ENCODE measurements around the gene TIMM17A. TPM values are rescaled to one million over a fixed set of nuclear protein-coding genes. Genes with fewer than 3 reads are reported as not detected.
A peak's percentile ranks its signal among the peaks of the same experiment; 100 is the strongest.

The TIMM17A gene
- 50.4 and 51.3 TPM in 2 replicates for total RNA-seq

DNA sequence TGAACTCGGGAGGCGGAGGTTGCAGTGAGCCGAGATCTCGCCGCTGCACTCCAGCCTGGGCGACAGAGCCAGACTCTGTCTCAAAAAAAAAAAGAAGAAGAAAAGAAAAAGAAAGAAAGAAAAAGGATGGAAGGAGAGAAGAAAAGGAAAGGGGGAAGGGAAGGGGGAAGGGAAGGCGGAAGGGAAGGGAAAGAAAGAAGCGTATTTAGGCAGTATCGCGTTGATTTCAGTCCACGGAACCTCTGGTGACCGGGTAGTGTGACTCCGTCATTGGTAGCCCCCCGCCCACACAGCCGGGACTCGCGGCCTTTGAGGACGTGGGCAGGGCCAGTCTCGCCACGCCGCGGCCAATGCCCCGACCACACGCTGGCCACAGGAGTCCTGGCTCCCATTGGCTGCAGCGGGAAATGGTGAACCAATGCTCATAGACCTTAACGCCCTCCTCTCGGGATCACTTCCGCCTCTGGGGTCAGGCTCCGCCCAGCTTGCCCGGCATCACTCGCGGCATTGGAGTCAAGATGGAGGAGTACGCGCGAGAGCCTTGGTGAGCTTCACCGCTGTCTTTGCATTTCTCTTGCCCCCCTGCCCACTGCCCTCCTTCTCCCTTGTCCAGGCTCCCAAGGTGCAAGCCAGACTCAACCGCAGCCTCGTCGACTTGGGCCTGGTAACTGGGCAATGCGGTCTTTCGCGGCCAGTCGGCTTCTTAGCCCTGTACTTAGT lies at the start of gene TIMM17A:
Gene TIMM17A (plus strand): TSS at position 495 of the 720 bp plus-strand sequence. CDS start 24 bp downstream, at position 519.
- intact Hi-C loops (cut with micrococcal nuclease), result loop anchor here (1.0 to 5.0 kb wide), 3 partner anchors 28 to 126 kb away; partner anchors contain the start of gene IPO9
- TF ChIP-seq, protein P1, sequence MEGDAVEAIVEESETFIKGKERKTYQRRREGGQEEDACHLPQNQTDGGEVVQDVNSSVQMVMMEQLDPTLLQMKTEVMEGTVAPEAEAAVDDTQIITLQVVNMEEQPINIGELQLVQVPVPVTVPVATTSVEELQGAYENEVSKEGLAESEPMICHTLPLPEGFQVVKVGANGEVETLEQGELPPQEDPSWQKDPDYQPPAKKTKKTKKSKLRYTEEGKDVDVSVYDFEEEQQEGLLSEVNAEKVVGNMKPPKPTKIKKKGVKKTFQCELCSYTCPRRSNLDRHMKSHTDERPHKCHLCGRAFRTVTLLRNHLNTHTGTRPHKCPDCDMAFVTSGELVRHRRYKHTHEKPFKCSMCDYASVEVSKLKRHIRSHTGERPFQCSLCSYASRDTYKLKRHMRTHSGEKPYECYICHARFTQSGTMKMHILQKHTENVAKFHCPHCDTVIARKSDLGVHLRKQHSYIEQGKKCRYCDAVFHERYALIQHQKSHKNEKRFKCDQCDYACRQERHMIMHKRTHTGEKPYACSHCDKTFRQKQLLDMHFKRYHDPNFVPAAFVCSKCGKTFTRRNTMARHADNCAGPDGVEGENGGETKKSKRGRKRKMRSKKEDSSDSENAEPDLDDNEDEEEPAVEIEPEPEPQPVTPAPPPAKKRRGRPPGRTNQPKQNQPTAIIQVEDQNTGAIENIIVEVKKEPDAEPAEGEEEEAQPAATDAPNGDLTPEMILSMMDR (IDR thresholded peaks at IDR 0.05), result no peak
- DNase-seq, result peak; percentile 90

GRCh38 chr1:201906336-201906735 lies 49.0 kb upstream of the TIMM17A start:
- H3K4me1 Mint-ChIP-seq, result no peaks in the 10 kb centered on the region
- peaks cover 2% of the 10 kb centered on the region for H3K27me3 Mint-ChIP-seq
- intact Hi-C loops (cut with micrococcal nuclease), result no loop called here
- DNase-seq (no peak), ATAC-seq (ENCODE audit: low read depth) (no peak)
- H3K36me3 Mint-ChIP-seq (ENCODE audit: low read depth), result no peaks in the 10 kb centered on the region
- H3K9me3 Mint-ChIP-seq, result no peaks in the 10 kb centered on the region
- ChIA-PET POLR2A (no interaction called here), CTCF (no interaction called here)
- no peak overlapping the region for H3K27ac Mint-ChIP-seq
- TF ChIP-seq, protein P1 (IDR thresholded peaks at IDR 0.05), result no peak
- H3K4me3 Mint-ChIP-seq, result no peak overlapping the region

More for the DNA sequence above, at the start of gene TIMM17A:
- peaks cover 35% of the 10 kb centered on the region for H3K36me3 Mint-ChIP-seq (ENCODE audit: low read depth)
- peaks cover 26% of the 10 kb centered on the region for H3K4me1 Mint-ChIP-seq
- peak within 1 kb of the TSS; percentile 97 for H3K27ac Mint-ChIP-seq
- H3K27me3 Mint-ChIP-seq, result no peaks in the 10 kb centered on the region
- ChIA-PET CTCF (interaction anchor here (1.3 kb wide), 1 partner anchor 45 kb away, joined by 3 read pairs; no protein-coding TSS in a partner anchor), POLR2A (interaction anchor here (0.6 to 2.3 kb wide), 10 partner anchors 9 to 1525 kb away, joined by 3 to 16 read pairs (median 7); partner anchors contain the start of genes LMOD1 and RNPEP)
- peak; percentile 98 for ATAC-seq (ENCODE audit: low read depth)
- no peaks in the 10 kb centered on the region for H3K9me3 Mint-ChIP-seq
- H3K4me3 Mint-ChIP-seq, result peak within 1 kb of the TSS; percentile 98

DNA sequence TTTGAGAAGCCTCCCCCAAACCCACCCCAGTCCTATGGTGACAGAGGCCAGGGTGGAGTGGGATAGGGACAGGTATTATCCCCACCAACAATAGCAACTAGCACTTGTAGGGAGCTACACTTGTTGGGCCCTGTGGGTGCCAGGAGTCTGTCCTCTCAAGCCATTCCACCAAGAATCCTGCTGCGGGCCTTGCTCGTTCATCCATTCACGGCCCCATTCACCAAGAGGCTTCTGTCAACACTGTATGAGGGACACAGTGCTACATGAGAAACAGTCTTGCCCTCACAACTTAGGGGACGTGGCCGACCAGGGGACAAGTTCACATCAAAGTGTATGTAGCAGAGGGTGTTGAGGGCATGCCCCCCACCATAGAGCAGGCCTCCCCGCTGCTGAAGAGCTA lies 47.7 kb upstream of the TIMM17A start:
- TF ChIP-seq, protein P1 (IDR thresholded peaks at IDR 0.05), result no peak

GRCh38 chr1:201911826-201912571 lies 43.3 kb upstream of the TIMM17A start:
- ChIA-PET CTCF (interaction anchor here (1.6 kb wide), 1 partner anchor 17 kb away, joined by 3 read pairs; no protein-coding TSS in a partner anchor), POLR2A (no interaction called here)
- Mint-ChIP-seq H3K4me3 (no peak overlapping the region), H3K36me3 (ENCODE audit: low read depth) (no peaks in the 10 kb centered on the region), H3K4me1 (no peaks in the 10 kb centered on the region), H3K27ac (no peak overlapping the region), H3K27me3 (peaks cover 4% of the 10 kb centered on the region), H3K9me3 (no peaks in the 10 kb centered on the region)
- TF ChIP-seq, protein P1 (IDR thresholded peaks at IDR 0.05), result no peak
- no peak for ATAC-seq (ENCODE audit: low read depth)
- intact Hi-C loops (cut with micrococcal nuclease), result no loop called here
- DNase-seq, result no peak

More for the DNA sequence above, 47.7 kb upstream of the TIMM17A start:
- DNase-seq (no peak), ATAC-seq (ENCODE audit: low read depth) (no peak)
- no peaks in the 10 kb centered on the region for H3K36me3 Mint-ChIP-seq (ENCODE audit: low read depth)
- H3K27ac Mint-ChIP-seq, result no peak overlapping the region
- ChIA-PET CTCF (no interaction called here), POLR2A (interaction anchor here (0.6 kb wide), 1 partner anchor 12 kb away, joined by 3 read pairs; no protein-coding TSS in a partner anchor)
- no peaks in the 10 kb centered on the region for H3K4me1 Mint-ChIP-seq
- intact Hi-C loops (cut with micrococcal nuclease), result no loop called here
- no peak overlapping the region for H3K4me3 Mint-ChIP-seq
- H3K9me3 Mint-ChIP-seq, result no peaks in the 10 kb centered on the region
- H3K27me3 Mint-ChIP-seq, result peaks cover 2% of the 10 kb centered on the region

- POLR2A ChIA-PET, result no interaction called here
- DNase-seq, result no peak
- no peaks in the 10 kb centered on the region for H3K9me3 Mint-ChIP-seq
- ATAC-seq (ENCODE audit: low read depth), result no peak
- TF ChIP-seq, protein P1 (IDR thresholded peaks at IDR 0.05), result no peak
- H3K36me3 Mint-ChIP-seq (ENCODE audit: low read depth), result no peaks in the 10 kb centered on the region
- H3K27me3 Mint-ChIP-seq, result peaks cover 4% of the 10 kb centered on the region
- no peaks in the 10 kb centered on the region for H3K4me1 Mint-ChIP-seq
- intact Hi-C loops (cut with micrococcal nuclease), result no loop called here
- CTCF ChIA-PET, result interaction anchor here (1.6 kb wide), 1 partner anchor 17 kb away, joined by 3 read pairs; no protein-coding TSS in a partner anchor
- no peak overlapping the region for H3K27ac Mint-ChIP-seq
- H3K4me3 Mint-ChIP-seq, result no peak overlapping the region
These were observed 42.5 kb upstream of the TIMM17A start for GRCh38 chr1:201912832-201913231.

Data from activated B cell treated with CpG ODN at 0.5 μM for 24 hours (primary cell).